Measurements from ENCODE around the gene CREM.

DNA sequence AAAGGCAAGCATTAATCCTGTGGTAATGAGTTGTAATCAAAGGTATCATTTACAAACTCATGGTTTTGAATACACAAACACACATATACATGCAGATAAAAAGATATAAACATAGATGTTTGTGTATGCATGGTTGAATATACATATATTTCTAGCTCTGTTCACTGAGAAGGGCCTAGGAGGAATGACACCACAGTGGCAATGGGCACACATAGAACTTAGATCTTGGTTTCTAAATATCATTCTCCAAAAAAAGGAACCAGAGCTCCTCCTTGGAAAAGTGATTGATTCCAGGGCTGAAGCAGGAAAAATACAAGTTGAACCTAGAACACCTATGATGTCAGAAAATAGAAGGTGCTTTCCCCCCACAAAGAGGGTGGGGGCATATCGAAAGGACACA lies 43.4 kb upstream of the CREM start:
- TF ChIP-seq, protein P1, sequence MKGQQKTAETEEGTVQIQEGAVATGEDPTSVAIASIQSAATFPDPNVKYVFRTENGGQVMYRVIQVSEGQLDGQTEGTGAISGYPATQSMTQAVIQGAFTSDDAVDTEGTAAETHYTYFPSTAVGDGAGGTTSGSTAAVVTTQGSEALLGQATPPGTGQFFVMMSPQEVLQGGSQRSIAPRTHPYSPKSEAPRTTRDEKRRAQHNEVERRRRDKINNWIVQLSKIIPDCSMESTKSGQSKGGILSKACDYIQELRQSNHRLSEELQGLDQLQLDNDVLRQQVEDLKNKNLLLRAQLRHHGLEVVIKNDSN (IDR thresholded peaks at IDR 0.05; ENCODE audit: borderline replicate concordance, extremely low read length, insufficient read depth, low read depth, low read length) = no peak
- no peak for TF ChIP-seq SRF (IDR thresholded peaks at IDR 0.05; ENCODE audit: low read depth in 2 of 2, low read length in 2 of 2)
- TF ChIP-seq, protein P2, sequence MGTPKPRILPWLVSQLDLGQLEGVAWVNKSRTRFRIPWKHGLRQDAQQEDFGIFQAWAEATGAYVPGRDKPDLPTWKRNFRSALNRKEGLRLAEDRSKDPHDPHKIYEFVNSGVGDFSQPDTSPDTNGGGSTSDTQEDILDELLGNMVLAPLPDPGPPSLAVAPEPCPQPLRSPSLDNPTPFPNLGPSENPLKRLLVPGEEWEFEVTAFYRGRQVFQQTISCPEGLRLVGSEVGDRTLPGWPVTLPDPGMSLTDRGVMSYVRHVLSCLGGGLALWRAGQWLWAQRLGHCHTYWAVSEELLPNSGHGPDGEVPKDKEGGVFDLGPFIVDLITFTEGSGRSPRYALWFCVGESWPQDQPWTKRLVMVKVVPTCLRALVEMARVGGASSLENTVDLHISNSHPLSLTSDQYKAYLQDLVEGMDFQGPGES (IDR thresholded peaks at IDR 0.05) = no peak
- no peak for TF ChIP-seq POLR2AphosphoS5 (IDR thresholded peaks at IDR 0.05; ENCODE audit: low read length)
- TF ChIP-seq, protein P3, sequence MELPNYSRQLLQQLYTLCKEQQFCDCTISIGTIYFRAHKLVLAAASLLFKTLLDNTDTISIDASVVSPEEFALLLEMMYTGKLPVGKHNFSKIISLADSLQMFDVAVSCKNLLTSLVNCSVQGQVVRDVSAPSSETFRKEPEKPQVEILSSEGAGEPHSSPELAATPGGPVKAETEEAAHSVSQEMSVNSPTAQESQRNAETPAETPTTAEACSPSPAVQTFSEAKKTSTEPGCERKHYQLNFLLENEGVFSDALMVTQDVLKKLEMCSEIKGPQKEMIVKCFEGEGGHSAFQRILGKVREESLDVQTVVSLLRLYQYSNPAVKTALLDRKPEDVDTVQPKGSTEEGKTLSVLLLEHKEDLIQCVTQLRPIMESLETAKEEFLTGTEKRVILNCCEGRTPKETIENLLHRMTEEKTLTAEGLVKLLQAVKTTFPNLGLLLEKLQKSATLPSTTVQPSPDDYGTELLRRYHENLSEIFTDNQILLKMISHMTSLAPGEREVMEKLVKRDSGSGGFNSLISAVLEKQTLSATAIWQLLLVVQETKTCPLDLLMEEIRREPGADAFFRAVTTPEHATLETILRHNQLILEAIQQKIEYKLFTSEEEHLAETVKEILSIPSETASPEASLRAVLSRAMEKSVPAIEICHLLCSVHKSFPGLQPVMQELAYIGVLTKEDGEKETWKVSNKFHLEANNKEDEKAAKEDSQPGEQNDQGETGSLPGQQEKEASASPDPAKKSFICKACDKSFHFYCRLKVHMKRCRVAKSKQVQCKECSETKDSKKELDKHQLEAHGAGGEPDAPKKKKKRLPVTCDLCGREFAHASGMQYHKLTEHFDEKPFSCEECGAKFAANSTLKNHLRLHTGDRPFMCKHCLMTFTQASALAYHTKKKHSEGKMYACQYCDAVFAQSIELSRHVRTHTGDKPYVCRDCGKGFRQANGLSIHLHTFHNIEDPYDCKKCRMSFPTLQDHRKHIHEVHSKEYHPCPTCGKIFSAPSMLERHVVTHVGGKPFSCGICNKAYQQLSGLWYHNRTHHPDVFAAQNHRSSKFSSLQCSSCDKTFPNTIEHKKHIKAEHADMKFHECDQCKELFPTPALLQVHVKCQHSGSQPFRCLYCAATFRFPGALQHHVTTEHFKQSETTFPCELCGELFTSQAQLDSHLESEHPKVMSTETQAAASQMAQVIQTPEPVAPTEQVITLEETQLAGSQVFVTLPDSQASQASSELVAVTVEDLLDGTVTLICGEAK (IDR thresholded peaks at IDR 0.05; ENCODE audit: borderline replicate concordance) = no peak
- no peak for TF ChIP-seq SREBF1 (IDR thresholded peaks at IDR 0.05; ENCODE audit: low read length)
- TF ChIP-seq, protein P4, sequence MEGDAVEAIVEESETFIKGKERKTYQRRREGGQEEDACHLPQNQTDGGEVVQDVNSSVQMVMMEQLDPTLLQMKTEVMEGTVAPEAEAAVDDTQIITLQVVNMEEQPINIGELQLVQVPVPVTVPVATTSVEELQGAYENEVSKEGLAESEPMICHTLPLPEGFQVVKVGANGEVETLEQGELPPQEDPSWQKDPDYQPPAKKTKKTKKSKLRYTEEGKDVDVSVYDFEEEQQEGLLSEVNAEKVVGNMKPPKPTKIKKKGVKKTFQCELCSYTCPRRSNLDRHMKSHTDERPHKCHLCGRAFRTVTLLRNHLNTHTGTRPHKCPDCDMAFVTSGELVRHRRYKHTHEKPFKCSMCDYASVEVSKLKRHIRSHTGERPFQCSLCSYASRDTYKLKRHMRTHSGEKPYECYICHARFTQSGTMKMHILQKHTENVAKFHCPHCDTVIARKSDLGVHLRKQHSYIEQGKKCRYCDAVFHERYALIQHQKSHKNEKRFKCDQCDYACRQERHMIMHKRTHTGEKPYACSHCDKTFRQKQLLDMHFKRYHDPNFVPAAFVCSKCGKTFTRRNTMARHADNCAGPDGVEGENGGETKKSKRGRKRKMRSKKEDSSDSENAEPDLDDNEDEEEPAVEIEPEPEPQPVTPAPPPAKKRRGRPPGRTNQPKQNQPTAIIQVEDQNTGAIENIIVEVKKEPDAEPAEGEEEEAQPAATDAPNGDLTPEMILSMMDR (IDR thresholded peaks at IDR 0.05 in 2 of 3, conservative IDR thresholded peaks at IDR 0.05 in 1 of 3; ENCODE audit: control insufficient read depth in 2 of 3, extremely low read depth in 1 of 3, insufficient read depth in 1 of 3, low read depth in 3 of 3, low read length in 3 of 3) = no peak
- TF ChIP-seq, protein P5, sequence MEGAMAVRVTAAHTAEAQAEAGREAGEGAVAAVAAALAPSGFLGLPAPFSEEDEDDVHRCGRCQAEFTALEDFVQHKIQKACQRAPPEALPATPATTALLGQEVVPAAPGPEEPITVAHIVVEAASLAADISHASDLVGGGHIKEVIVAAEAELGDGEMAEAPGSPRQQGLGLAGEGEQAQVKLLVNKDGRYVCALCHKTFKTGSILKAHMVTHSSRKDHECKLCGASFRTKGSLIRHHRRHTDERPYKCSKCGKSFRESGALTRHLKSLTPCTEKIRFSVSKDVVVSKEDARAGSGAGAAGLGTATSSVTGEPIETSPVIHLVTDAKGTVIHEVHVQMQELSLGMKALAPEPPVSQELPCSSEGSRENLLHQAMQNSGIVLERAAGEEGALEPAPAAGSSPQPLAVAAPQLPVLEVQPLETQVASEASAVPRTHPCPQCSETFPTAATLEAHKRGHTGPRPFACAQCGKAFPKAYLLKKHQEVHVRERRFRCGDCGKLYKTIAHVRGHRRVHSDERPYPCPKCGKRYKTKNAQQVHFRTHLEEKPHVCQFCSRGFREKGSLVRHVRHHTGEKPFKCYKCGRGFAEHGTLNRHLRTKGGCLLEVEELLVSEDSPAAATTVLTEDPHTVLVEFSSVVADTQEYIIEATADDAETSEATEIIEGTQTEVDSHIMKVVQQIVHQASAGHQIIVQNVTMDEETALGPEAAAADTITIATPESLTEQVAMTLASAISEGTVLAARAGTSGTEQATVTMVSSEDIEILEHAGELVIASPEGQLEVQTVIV (IDR thresholded peaks at IDR 0.05; ENCODE audit: borderline replicate concordance, partially characterized antibody) = no peak
- TF ChIP-seq BACH1 (IDR thresholded peaks at IDR 0.05; ENCODE audit: borderline replicate concordance) = no peak
- TF ChIP-seq GABPA (IDR thresholded peaks at IDR 0.05; ENCODE audit: low read depth) = no peak
- TF ChIP-seq CHD4 (IDR thresholded peaks at IDR 0.05) = no peak
- no peak for TF ChIP-seq ZNF384 (IDR thresholded peaks at IDR 0.05; ENCODE audit: borderline replicate concordance, low read depth, low read length)
- TF ChIP-seq CREB1 (IDR thresholded peaks at IDR 0.05; ENCODE audit: low read depth) = no peak

Measured in GM12878 (cell line).